ENCODE measurements around the gene IL17B.
A peak's percentile ranks its signal among the peaks of the same experiment; 100 is the strongest.

The IL17B gene

DNA sequence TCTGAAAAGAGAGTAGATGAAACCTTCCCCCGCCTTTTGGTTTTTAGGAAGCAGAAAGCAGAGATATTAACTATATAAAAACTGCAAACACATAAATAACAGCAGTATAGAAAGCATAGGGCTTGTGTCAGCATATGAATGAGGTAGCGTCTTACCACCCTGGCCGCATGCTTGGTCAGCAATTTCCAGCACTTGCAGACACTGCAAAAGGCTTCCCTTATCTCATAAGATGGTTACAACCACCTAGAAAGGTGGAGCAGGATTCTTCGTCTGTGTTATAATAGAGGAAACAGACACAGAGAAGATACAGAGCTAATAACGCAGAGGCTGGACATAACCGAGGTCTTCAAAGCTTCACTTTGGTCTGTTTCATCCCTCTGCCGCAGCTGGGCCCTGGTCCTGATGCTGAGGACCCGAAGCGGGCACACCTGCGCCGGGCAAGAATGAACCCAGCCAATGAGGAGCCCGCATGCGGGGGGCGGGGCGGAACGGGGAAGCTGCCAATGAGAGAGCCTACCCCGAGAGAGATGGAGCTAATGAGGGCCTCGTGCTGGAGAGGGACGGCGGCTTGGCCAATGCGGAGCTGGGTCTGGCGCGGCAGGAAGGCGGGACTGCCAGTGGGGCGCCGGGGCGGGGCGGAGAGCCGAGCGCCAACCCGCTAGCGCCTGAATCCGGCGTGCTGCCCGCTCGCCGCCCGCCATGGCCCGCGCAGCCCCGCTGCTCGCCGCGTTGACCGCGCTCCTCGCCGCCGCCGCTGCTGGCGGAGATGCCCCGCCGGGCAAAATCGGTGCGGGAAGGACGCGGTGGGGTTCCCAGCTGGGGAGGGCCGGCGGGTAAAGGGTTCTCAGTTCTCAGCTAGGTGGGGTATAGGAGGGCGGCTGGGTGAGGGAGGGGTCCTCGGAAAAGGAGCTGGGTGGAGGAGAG, 21.5 kb downstream of the IL17B start, which contains the start of gene PCYOX1L:
Gene PCYOX1L (plus strand): TSS at position 677 of the 924 bp plus-strand sequence. CDS start 23 bp downstream, at position 700.
- peak; percentile 96 for DNase-seq (ENCODE audit: low read depth)

DNA sequence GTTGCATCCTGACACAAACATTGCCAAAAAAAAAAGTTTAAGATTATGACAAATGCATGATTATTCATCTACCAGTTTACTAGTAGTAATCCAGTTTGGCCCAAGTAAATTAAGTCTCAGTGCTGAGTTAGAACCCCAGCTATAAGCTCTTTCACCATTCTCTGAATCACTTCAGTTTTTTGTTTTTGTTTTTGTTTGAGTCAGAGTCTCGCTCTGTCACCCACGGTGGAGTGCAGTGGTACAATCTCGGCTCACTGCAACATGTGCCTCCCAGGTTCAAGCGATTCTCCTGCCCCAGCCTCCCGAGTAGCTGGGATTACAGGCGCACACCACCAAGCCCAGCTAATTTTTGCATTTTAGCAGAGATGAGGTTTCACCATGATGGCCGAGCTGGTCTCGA, 22.7 kb downstream of the IL17B start:
- no peak for DNase-seq (ENCODE audit: low read depth)

DNA sequence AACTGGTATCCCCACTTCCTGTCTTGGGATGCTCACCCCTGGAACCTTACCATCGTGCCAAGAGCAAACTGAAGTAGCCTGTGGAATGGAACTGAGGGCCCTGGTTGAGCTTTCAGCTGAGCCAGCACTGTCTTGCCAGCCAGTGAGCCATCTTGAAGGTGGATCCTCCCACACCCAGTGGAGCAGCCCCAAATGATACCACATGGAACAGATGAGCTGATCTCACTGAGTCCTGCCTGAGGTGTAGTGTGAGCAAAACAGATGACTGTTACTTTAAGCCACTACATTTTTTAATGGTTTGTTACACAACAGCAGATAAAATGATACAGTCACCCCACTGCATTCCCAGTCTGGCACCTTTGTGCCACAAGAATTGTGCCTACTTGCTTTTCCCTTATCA, 23.4 kb downstream of the IL17B start:
- DNase-seq (ENCODE audit: low read depth) = no peak

DNA sequence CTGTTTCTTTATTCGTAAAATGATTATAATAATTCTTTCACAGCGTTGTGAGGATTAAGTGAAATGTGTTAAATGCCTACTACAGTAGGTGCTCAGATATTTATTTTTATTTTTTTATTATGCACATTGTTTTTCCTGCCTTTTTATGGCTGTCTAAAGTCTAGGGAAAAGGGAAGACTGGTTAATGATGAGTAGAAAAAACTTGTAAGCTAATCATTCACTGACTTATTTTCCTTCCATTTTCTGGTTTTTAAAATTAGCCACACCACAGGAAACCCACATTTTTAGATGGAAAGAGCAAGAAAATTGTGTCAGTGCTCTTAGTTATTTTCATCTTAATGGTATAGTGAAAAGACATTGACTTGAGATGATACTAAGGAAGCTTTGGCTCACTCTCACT, 25.2 kb downstream of the IL17B start:
- DNase-seq (ENCODE audit: low read depth) = no peak

DNA sequence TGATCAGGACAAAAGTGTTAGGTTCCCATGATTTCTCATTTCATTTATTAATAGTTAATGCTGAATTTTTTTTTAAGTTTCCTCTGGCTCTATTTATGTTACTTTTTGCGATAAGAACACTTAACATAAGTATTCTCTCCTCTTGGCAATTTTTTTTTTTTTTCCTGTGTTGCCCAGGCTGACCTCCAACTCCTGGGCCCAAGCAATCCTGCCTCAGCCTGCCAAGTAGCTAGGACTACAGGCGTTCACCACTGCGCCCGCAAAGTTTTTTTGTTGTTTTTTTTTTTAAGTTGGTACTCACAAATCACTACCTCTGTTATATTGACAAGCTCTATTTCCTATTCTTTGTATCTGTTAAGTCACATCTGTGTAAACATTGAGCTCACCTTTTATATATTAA, 26.9 kb downstream of the IL17B start:
- no peak for DNase-seq (ENCODE audit: low read depth)

DNA sequence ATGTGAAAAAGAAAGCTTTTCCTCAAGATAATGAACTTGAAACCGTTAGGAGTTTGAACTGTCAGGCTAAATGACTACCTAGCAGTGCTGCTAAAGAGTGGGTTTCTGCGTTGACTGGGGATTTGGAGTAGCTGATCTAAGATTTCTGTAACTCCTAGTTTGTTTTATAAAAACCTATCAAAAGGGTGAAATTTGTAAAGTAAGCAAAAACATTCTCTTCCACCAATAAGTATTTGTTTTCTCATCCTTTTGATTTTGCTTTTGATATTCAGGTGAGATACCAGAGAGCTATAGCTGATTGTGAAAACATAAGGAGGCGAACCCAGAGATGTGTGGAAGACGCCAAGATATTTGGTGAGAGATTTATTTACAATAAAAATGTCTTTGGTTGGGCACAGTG, 29.7 kb downstream of the IL17B start:
- DNase-seq (ENCODE audit: low read depth) = no peak

DNA sequence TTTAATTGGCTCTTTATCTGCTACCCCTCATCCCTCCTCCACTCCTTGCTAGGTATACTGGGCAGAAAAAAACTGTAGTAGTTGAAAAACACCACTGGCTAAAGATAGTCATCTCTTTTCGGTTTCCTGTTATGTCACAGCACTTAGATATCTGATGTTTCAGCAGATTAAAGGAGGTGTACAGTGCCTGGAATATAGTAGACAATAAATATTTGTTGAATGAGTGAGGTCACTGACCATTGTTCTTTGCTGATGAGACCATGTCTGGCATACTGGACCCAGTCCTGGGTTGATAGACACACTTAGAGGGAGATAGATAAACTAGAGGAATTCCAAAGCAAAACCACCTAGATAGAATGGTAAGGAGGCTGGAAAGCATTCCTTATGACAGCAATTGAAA, 30.6 kb downstream of the IL17B start:
- no peak for DNase-seq (ENCODE audit: low read depth)

DNA sequence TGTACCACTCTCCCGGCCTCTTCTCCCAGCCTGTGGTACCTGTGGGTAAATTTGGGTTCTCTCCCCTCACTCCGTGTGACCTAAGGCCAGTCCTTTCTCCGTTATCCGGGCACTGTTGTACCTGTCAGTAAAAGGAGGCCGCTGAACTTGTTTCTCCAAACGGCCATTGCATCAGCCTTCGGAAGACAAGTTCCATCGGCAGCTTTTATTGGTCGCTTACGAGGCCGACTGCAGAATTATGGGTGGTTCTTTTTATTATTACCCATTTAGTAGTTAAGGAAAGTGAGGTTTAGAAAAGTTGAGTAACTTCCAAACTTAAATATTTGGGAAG, 33.2 kb downstream of the IL17B start:
- peak; percentile 63 for DNase-seq (ENCODE audit: low read depth)

DNA sequence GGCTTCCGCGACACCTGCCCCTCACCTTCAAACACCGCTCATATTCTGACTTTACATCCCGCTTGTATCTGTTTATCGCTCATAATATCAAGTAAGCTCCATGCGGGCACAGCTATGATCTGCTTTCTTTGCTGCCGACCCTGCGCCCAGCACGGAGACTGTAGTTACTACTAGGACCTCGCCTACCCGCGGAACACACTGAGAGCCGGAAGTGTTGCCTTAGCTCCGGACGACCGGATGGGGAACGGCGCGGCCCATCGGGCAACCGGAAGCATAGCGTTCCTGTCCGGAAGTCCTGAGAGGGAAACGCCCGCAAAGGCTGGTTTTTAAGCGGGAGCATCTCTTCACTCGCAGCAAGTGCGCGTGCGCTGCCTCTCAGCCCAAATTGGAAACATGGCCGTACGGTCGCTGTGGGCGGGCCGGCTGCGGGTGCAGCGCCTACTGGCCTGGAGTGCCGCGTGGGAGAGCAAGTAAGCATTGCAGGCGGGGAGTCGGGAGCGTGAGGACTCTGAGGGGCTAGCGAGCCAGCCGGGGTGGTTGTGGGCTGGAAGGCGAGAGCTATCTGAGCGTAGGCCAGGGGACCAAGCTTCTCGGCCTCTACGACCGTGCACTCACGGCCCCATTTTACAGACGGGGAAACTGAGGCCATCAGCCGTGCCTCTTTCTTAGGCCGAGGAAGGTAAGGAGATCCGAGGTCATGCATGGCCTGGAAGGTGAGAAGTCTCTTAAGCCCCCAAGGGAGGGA, 33.8 kb downstream of the IL17B start, which contains the start of gene GRPEL2:
Gene GRPEL2 (plus strand): TSS at position 353 of the 745 bp plus-strand sequence. CDS start 41 bp downstream, at position 394.
- peak; percentile 97 for DNase-seq (ENCODE audit: low read depth)

DNA sequence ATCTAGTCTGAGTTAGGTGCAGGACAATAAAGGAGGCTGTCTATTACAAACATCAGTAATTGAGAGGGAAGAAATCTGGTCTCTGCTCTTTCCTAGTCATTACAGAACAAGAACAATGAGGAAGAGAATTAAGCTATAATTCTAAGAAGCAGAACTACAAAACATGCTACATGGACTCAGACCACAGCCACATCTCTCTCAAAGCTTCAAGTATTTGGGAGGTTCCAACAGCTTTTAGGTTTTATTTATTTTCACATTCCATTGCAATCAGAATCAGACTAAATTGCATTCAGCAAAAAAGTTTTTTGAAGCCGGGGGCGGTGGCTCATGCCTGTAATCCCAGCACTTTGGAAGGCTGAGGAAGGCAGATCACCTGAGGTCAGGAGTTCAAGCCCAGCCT, 34.9 kb downstream of the IL17B start:
- DNase-seq (ENCODE audit: low read depth) = no peak

DNA sequence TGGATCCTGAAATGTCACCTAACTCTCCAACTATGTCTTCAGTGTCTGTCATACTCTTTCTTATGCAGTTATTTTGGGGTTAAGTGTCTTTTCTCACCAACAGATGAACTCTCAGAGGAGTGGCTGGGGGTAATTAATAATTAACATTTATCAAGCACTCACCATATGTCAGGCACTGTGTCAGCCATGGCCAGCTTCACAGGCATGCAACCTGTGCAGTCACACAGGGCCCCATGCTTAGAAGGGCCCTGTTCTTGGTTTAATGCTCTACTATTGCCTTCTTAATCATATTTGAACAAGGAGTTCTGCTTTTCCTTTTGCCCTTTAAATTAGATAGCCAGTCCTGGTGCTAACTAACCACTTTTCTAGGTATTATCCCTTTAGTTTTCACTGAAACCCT, 37.2 kb downstream of the IL17B start:
- DNase-seq (ENCODE audit: low read depth) = no peak

DNA sequence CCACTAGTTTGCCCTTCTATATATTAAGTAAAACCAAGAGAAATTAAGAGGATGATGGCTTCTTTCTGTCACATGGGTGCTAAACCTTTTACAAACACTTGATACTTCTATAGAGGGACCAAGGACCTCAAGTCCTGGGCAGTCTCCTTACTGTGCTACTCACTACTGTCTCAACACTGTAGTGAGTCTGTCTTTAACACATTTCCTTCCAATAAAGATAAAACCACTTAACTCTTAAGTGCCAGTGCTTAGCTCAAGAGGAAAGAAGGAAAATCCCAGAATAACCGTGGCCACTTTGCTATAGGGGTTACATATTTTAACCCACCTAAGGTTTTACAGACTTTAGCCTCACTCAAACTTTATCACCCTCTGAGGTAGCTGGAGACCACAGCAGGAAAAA, 38.2 kb downstream of the IL17B start:
- no peak for DNase-seq (ENCODE audit: low read depth)

DNA sequence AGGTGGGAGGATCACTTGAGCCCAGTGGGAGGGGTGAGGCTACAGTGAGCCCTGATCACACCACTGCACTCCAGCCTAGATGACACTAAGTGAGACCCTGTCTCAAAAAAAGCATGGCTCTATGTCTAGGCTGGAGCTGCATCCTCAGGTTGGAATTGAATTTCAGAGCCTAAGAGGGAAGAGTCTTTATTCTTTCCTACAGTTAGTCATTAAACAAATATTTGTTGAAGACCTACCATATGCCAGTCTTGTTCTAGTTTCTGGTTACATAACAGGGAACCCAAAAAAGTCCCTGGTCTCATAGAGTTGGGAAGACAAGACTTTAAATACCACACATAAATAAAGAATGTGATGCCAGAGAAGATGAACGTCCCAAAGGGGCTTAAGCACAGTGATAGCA, 40.7 kb downstream of the IL17B start:
- no peak for DNase-seq (ENCODE audit: low read depth)

DNA sequence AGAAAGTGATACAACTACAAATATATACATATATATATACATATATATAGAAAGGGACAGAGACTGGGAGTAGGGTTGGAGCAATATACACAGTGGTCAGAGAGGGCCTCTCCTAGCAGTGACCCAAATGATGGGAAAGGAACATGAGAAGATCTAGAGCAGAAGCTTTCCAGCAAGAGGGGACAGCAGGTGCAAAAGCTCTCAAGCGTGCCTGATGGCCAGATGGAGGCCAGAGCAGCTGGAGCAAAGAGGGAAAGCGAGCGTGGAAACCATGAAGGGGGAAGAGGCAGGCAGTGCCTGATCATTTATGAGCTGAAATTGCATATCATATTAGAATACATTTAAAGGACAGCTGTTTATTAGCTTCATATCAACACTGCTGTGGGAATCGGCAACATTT, 41.4 kb downstream of the IL17B start:
- DNase-seq (ENCODE audit: low read depth) = no peak

DNA sequence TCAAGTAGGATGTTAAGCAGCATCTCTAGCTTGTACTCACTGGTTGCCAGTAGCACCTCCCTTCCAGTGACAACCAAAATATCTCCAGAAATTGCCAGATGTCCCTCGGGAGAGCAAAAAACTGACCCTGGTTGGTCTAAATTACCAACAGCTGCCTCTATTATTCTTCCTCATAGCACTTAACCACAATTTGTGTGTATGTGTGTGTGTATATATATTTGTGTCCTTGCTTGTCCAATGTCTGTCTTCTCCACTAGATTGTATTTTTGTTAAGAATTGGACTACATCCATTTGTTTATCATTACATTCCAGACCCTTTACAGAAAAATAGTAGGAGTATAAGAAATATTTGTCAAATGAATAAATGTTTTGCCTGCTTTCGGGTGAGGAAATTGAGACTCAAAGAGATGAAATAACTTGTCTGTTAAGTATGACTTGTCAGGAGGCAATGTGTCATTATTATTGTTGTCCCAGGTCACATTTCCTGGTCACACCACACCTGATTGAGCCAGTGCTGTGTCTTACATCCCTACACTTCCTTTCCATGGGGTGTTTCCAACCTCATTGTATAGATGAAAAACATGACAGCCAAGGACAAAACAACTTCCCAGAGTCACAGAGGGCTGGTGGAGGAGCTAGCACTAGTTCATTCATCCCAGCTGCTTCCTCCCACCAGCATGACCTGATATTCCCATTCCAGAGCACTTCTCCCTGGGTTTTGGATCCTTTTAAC, 45.2 kb downstream of the IL17B start:
- no peak for DNase-seq (ENCODE audit: low read depth)

DNA sequence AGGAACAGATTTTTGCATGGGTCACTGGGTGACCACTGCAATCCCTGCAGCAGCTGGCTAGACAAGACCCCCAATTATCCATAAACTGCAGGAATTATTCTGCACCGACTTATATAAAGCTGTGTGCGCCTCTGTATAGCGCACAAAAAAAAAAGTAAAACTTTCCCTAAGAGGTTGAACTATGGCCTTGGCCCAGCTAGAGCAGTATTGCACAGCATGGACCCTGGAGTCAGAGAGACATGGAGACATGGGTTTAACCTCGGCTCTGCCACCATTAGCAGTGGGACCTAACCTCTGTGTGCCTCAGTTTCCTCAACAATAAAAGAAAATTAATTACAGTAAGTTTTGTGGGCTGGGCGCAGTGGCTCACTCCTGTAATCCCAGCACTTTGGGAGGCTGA, 50.9 kb downstream of the IL17B start:
- DNase-seq (ENCODE audit: low read depth) = no peak

DNA sequence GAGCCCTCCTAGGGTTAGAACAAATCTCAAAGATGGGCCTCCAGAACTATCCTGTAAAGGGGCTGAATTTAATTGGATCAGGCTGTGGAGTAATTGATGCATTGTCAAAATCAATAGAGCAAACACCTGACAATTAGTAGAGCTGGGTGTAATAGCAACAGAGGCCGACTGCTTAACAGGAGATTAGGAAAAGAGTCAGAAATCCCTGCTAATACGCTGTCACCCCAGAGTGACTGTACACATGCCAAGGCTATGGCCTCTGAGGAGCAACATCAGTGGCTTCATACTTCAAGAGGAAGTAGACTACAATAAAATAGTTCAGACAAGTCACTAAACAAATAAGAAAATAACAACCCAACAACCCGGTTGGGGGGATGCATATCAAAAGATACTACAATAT, 52.5 kb downstream of the IL17B start:
- DNase-seq (ENCODE audit: low read depth) = no peak

DNA sequence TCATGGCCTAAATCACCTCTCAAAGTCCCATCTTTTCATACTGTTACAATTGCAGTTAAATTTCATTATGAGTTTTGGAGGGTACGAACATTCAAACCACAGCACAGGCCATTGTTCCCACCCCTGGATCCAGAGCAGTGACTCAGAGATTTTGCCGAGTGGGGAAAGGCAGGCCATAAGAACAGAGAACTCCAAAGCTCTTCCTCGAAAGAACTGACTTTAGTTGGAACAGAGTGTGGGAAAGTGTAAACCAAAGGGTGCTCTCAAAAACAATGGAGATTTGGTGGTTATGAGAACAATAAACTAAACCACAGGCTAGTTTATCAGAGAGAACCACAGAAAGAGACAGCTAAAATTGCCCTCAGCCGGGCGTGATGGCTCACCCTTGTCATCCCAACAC, 53.2 kb downstream of the IL17B start:
- DNase-seq (ENCODE audit: low read depth) = no peak

DNA sequence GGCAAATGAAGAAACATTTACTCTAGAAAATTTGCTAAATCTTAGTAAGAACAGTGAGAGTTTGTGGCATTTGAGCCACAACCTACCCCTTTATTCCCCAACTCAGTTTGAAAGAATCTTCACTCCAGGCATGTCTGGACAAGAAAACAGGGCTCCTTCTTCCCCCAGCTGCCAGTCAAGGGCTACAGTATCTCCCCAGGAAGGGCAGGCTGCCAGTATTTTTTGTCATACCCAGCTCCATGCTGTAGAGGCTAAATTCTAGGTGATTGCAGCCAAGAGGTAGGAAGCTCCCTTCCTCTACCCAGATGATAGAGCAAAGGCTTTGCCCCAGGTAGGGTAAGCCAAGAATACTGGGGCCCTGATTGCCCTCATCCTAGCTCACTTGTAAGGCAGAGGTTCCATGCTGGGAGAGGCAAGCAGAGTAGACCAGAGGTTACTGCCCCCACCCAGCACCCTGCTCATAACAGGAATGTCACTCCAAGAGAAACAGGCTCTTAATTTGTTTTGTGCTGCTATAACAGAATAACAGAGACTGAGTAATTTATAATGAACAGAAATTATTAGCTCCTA, 53.8 kb downstream of the IL17B start:
- DNase-seq (ENCODE audit: low read depth) = peak; percentile 56

DNA sequence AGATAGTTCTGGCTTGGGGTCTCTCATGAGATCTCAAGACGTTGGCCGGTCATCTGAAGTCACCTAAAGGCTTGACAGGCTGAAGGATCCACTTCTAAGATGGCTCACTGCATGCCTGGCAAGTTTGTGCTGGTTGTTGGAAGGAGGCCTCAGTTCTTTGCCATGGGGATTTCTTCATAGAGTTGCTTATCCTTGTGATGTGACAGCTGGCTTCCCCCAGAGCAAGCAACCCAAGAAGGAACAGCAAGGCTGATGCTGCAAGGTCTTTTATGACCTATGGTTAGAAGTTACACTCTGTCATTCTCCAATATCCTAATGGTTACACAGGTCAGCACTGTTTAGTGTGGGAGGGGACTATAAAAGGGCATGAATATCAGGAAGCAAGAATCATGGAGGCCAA, 54.5 kb downstream of the IL17B start:
- DNase-seq (ENCODE audit: low read depth) = no peak

Measured in iris pigment epithelial cell (primary cell).